ENCODE results near the gene FOSL1.

DNA sequence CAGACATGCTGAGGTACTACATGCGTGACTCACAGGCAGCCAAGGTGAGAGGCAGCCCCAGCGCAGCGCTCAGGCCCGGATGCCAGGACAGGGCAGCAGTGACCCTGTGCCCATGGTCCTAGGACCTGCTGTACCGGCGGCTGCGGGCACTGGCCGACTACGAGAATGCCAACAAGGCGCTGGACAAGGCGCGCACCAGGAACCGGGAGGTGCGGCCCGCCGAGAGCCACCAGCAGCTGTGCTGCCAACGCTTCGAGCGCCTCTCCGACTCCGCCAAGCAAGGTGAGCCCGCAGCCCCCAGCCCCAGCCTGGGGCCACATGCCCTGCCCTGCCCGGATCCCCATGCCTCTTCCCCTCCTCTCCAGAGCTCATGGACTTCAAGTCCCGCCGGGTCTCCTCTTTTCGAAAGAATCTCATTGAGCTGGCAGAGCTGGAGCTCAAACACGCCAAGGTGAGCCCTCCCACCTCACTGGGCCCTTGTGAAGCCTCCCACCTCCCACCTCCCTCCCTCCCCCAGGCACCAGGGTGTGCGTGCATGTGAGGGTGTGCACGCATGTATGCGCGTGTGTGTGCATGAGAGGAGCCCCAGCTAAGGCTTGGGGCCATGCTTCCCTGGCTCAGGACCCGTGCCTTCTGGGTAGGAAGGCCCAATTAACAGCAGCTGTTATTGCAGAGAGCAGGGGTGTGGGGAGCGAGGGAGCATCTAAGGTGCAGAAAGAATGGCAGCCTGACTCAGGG is 47.5 kb downstream of the FOSL1 start:
- TF ChIP-seq, protein P1, sequence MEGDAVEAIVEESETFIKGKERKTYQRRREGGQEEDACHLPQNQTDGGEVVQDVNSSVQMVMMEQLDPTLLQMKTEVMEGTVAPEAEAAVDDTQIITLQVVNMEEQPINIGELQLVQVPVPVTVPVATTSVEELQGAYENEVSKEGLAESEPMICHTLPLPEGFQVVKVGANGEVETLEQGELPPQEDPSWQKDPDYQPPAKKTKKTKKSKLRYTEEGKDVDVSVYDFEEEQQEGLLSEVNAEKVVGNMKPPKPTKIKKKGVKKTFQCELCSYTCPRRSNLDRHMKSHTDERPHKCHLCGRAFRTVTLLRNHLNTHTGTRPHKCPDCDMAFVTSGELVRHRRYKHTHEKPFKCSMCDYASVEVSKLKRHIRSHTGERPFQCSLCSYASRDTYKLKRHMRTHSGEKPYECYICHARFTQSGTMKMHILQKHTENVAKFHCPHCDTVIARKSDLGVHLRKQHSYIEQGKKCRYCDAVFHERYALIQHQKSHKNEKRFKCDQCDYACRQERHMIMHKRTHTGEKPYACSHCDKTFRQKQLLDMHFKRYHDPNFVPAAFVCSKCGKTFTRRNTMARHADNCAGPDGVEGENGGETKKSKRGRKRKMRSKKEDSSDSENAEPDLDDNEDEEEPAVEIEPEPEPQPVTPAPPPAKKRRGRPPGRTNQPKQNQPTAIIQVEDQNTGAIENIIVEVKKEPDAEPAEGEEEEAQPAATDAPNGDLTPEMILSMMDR (IDR thresholded peaks at IDR 0.05; ENCODE audit: low read depth, low read length, missing input control) = no peak
- TF ChIP-seq, protein P2, sequence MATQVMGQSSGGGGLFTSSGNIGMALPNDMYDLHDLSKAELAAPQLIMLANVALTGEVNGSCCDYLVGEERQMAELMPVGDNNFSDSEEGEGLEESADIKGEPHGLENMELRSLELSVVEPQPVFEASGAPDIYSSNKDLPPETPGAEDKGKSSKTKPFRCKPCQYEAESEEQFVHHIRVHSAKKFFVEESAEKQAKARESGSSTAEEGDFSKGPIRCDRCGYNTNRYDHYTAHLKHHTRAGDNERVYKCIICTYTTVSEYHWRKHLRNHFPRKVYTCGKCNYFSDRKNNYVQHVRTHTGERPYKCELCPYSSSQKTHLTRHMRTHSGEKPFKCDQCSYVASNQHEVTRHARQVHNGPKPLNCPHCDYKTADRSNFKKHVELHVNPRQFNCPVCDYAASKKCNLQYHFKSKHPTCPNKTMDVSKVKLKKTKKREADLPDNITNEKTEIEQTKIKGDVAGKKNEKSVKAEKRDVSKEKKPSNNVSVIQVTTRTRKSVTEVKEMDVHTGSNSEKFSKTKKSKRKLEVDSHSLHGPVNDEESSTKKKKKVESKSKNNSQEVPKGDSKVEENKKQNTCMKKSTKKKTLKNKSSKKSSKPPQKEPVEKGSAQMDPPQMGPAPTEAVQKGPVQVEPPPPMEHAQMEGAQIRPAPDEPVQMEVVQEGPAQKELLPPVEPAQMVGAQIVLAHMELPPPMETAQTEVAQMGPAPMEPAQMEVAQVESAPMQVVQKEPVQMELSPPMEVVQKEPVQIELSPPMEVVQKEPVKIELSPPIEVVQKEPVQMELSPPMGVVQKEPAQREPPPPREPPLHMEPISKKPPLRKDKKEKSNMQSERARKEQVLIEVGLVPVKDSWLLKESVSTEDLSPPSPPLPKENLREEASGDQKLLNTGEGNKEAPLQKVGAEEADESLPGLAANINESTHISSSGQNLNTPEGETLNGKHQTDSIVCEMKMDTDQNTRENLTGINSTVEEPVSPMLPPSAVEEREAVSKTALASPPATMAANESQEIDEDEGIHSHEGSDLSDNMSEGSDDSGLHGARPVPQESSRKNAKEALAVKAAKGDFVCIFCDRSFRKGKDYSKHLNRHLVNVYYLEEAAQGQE (IDR thresholded peaks at IDR 0.05) = no peak
- TF ChIP-seq, protein P3, sequence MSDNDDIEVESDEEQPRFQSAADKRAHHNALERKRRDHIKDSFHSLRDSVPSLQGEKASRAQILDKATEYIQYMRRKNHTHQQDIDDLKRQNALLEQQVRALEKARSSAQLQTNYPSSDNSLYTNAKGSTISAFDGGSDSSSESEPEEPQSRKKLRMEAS (IDR thresholded peaks at IDR 0.05) = no peak
- TF ChIP-seq EGR1 (IDR thresholded peaks at IDR 0.05; ENCODE audit: low read depth in 2 of 2) (no peak), RXRA (IDR thresholded peaks at IDR 0.05) (no peak), GABPA (IDR thresholded peaks at IDR 0.05 in 1 of 2, conservative IDR thresholded peaks at IDR 0.05 in 1 of 2) (no peak), SP1 (IDR thresholded peaks at IDR 0.05) (no peak), YY1 (IDR thresholded peaks at IDR 0.05) (no peak), TAF1 (conservative IDR thresholded peaks at IDR 0.05) (no peak), RAD21 (IDR thresholded peaks at IDR 0.05) (no peak), FOXA2 (IDR thresholded peaks at IDR 0.05) (no peak)
- TF ChIP-seq, protein P4, sequence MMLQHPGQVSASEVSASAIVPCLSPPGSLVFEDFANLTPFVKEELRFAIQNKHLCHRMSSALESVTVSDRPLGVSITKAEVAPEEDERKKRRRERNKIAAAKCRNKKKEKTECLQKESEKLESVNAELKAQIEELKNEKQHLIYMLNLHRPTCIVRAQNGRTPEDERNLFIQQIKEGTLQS (IDR thresholded peaks at IDR 0.05) = no peak
- TF ChIP-seq, protein P5, sequence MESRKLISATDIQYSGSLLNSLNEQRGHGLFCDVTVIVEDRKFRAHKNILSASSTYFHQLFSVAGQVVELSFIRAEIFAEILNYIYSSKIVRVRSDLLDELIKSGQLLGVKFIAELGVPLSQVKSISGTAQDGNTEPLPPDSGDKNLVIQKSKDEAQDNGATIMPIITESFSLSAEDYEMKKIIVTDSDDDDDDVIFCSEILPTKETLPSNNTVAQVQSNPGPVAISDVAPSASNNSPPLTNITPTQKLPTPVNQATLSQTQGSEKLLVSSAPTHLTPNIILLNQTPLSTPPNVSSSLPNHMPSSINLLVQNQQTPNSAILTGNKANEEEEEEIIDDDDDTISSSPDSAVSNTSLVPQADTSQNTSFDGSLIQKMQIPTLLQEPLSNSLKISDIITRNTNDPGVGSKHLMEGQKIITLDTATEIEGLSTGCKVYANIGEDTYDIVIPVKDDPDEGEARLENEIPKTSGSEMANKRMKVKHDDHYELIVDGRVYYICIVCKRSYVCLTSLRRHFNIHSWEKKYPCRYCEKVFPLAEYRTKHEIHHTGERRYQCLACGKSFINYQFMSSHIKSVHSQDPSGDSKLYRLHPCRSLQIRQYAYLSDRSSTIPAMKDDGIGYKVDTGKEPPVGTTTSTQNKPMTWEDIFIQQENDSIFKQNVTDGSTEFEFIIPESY (IDR thresholded peaks at IDR 0.05) = no peak

All from liver (tissue), 3 donors.